T-helper 1 cell (primary cell): Measurements from ENCODE around the gene RPTOR.

Source experiments
- DNase-seq, 5 donors: peaks; one replicate each; pipeline ENCODE4 v3.0.0-alpha.2; 2012 to 2020

RPTOR gene

DNA sequence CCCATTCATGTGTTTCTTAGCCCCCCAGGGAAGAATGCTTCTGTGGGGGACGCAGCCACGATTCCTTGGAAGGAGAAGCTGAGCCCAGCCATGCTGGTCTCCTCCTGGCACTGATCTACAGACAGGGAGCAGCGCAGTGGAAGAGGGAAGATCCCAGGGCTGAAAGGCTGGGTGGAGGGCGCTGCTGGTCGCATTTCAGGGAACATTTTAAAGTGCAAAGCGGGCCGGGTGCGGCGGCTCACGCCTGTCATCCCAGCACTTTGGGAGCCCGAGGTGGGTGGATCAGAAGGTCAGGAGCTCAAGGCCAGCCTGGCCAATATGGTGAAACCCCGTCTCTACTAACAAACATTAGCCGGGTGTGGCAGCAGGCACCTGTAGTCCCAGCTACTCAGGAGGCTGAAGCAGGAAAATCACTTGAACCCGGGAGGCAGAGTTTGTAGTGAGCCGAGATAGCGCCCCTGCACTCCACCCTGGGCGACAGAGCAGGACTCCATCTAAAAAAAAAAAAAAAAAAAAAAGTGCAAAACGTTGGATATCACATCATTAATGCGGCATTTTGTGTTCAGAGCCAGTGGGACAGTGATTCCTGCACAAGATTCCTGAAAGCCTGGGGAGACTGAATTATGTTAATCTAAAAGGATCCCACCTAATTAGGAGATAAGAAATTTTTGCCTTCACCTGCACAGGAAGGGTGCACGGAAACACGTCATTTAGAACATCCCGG, 446.4 kb downstream of the RPTOR start:
- DNase-seq, result no peak

DNA sequence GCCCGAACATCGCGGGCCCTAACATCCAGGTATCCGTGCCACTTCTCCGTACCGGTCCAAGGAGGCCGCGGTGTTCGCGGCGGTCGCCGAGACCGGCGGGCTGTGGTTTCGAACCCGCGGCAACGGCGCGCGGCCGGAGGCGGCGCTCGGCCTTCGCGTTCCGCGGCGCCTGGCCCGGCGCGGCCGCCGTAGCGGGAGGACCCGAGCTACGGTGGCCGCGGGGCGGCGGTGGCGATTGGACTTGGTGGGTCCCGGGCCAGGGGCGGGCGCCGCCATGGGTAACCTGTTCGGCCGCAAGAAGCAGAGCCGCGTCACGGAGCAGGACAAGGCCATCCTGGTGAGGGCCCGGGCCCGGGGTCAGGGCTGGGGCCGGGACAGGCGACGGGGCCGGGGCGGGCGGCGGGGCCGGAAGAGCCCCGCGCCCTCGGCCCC, 447.0 kb downstream of the RPTOR start, which contains the start of gene CHMP6:
TSS of gene CHMP6 (plus strand) at position 197 of the 432 bp plus-strand sequence. CDS start at position 275, 78 bp downstream.
- peak; percentile 39 to 76 (median 60) for DNase-seq

DNA sequence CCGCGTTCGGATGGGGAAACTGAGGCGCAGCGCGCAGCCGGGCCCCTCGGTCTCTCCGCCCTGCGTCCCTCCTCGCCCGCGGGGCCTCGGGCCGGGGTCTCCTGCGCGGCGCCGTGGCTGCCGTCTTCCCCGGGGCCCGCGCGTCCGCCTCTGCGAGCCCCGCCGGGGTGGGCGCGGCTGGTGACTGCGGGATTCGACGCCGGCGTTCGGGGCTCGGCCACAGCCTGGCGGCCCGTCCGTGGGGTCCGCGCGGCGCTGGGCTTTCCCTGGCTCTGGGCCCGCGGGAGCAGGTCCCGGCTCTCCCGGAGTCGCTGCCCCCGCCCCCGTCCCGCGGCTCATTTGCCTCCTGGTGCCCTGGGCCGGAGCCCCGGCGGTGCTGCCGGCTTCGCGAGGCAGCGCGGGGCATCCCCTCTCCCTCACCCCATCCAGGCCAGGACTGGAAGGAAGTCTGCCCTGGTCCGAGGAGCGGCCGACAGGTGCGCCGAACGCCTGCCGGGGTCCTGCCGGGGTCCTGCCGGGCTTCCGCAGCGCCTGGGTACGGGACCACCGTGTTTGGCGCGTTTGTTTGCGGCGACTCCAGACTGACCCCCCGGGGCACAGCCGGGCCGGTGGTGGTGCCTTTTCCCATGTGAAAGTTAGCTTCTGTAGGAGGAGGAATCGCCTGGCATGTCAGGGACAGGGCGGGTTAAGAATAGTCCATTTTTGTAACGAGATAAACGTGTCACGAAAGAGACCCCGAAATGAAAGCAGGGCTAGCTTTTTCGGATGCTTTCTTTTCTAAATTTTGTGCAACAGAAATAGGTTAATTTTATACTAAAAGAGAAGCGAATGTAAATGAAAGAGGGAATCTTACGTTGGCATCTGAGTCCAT, 447.7 kb downstream of the RPTOR start:
- no peak for DNase-seq

DNA sequence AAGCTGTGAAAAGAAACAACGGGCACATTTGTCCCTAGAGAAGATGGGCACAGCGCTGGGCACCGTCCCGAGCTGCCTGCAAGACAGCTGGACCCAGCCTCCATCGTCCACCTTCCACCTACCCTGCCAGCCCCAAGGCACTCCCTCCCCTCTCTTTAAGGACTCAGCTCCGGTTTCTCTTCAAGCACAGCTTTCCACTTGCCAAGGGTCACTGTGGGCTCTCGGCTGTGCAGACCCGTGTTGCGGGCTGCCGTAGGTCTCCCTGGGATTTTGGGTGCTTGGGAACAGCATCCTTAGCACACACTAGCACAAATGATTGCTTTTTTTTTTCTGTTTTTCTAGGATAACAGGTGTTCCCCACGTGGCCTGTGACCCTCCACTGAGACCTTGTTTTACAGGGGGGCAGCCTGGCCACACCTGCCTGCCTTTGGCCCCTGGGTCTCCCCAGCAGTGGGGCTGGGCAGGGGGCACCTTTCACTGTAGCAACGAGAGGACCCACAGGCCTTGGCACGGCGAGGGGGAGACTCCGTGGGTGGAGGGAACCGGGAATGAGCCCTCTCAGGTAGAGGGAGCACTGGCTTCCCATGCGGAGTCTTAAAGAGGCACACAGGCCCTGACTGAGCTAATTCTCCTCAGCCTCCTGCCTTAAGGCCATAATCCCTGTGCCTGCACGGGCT, 448.4 kb downstream of the RPTOR start:
- no peak for DNase-seq

DNA sequence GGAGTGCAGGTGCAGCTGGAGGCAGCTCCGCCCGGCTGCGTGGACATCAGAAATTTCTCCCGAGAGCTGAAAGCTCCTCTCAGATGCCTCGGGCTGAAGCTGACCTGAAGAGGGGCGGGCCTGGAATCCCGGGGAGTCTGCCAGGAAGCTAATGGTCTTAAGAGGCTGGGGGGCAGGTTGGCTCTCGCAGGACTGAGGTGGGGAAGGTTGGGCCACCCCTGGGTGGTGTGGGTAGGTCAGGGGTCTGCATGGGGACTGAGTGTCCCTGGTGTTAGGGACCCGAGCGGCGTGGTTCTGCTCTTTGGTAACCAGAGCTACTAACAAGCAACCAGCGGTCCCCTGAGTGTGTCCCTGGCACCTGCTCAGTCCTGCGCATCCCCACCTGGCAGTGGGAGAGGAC, 450.5 kb downstream of the RPTOR start:
- no peak for DNase-seq

DNA sequence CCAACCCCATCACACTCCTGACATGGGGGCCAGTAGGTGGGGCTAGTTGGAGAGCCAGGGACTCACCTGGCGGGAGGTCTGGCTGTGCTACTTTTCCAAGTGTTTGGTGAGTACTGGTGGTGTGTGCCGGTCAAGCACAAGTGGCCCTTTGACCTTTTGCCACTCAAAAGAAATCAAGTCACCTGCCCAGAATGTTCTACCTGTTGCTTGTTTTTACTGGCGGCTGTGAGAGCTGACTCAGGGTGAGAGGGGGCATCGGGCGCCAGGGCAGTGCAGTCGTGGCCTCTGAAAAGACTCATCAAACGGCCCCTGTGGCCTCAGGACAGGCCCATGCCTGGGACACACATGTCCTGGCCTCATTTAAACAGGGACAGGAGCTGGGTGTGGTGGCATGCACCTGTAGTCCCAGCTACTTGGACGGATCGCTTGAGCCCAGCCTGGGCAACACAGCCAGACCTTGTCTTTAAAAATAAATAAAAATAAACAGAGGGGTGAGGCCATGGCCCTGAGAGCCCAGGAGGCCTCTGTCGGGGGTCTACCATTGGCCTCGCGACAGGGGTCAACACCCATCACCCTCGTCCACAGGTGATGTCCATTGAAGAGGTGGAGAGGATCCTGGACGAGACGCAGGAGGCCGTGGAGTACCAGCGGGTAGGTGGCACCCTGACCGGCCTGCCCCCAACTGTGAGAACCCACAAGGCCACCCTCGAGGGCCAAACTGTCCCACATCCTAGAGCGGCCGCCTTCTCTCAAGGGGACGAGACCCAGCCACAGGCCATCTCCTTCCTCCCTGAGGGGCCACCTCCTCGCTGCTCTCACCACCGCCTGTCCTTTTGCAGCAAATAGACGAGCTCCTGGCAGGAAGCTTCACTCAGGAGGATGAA, 452.0 kb downstream of the RPTOR start:
- DNase-seq, result no peak

DNA sequence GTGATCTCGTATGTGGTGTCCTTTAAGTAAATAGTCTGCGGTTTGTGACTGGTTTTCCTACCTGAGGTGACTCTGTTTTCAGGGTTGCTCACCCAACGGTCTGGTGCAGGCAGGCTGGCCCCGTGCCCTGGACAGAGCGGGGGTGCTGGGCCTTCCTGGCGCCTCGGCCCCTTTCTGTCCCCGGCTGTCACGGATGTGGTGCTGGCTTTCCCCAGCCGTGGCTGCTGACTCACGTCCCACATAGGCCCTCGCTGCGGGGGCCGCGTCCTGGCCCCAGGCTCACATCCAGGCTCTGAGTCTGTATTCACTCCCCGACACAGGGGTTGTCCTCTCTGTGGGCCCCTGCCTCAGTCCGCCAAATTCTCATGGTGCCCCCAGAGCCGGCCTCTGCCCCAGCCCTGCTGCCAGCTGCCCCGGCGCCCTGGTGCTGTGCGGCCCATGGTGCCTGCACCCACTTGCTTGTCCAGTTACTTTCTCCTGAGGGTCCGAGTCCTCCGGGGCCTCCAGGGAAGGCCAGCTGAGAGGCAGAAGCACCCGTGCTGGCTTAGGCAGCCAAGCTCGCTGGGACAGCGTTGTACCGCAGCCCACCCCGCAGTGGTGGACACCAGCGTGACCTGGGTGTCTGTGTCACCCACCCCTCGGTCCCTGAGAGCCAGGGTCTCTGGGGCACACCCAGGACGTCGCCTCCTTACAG, 452.9 kb downstream of the RPTOR start:
- DNase-seq, result no peak

DNA sequence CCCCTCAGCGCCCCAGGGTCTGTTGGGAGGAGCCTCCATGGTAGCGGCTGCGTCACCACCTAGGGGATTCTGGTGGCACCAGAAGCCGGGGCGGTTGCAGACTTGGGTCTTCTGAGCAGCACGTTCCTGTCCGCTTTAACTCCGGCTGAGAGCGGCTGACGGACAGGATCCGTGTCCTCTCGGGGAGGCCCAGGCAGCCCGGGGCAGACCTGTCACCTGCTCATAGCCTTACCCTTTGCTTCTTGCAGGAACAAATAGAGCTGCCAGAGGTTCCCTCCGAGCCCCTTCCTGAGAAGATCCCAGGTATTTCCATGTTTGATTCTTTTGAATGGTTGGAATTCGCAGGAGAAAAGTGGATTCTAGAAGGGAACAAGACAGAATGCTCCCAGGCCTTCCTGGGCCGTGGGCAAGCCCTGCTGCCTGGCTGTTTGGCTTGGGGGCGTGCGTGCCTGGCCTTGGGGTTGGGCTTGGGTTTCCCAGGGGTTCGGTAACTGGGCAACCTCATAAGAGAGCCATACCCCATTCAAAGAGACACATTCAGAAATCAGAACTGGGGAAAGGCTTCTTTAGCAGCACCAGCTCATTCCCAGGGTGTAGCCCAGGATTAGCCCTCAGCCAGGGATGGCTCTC, 453.6 kb downstream of the RPTOR start:
- no peak for DNase-seq

DNA sequence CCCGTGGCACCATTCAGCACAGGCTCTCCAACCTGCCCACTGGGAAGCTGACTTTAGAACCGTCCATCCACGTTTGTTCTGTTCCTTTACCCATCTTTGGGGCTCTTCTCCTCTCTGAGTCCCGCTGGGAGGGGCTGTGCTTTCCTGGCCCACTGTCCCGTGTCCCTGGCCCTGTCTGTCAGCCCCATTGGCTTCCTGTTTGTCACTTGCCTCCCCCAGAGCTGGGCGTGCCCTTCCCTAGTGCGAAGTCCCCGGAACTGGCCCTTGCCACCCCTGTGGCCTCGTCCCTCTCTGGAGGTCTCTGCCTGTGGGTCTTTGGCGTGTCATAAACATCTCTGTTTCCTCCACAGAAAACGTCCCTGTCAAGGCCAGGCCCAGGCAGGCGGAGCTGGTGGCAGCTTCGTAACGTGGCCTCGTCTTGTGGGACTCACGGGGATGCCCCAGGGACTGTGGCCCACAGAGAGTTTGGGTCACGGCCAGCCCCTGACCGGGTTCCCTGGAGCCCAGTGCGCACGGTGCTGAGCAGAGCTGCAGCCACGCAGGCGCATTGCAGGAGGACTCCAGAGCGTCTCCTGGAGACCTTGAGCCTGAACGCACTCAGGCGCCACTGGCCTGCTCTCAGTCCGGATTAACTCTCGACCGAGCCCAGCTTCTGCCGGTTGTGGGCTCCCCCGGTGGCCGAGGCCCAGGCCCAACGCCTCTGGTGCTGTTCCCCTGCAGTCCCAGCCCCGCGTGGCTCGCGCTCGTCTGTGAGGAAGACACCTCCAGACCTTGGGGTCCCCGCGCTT, 454.3 kb downstream of the RPTOR start:
- DNase-seq, result no peak

DNA sequence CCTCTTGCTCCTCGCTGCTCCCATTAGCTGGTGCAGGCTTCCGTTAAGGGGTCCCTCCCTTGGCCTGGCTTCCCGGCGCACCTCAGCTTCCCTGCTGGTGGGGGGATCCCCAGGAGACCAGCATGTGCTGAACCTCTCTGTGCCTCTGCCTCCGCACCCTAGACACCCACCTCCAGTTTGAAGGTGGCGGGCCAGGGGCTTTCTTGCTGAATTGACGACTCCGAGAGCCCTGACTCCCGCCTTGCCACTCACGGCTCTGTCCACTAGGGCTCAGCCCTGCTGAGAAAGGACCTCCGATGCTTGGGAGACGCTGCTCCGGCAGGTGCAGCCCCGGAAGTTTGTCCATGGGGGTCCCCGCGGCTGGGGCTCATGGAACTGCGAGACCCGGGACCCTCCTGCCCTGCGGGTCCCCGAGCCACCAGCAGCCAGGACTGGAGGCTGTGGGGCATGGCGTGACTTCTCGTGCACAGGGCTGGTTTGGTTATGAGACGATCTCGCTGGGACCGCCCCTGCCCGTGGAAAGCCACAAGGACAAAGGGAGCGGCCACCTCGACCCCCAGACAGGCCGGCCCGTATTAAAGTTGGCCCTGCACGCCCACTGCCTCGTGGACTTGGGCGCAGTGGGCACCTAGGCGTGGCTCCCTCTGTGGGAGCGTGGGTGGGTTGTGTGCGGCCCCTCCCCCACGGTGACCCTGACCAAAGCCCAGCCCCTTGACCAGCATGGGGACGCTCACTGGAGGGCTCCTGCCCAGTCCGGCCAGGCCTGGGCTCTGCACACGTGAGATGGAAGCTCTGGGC, 455.1 kb downstream of the RPTOR start:
- no peak for DNase-seq

DNA sequence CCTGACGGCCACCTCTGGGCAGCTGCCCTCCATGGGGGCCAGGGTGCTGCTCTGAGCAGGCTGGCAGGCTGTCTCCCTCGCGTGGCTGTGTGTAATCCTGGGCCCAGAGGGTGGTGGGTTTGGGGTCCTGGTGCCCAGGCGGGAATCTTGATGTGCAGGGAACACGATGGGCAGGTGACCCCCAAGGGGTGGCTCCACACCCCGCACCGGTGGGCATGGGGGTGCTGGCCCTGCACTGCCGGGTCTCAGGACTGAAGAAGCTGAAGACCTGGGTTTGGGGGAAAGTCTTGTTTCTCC, 455.6 kb downstream of the RPTOR start:
- no peak for DNase-seq

DNA sequence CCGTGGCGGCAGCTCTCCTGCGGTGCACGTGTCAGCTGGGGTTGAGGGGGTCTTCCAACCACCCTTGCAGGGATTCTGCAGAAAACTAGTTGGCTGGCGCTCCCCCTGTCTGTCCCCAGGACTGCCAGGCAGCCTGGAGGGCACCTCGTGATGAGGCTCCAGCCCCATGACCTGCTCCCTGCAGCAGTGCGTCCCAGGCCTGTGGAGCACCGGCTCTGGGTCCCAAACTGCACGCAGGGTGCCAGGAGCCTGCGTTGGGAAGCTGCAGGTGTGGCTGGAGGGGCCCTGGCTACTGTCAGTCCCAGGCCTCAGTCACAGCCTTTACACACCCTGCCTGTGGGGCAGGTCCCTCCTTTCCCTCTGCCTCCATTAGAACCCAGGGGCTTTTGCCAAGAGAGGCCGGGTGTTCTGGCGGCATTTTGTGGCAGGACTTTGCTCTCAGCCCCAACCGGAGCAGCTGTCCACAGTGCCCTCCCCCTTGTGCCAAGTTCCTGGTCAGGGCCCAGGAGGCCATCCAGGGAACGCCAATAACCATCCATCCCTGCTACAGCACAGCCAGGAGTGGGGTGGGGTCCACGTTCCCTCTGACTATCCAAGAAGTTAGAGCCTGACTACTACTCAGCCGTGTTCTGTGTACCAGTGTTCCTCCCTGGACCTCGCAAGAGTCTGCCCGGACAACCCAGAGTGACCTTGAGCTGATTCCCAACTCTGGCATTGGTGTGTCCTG, 456.2 kb downstream of the RPTOR start:
- DNase-seq, result no peak

DNA sequence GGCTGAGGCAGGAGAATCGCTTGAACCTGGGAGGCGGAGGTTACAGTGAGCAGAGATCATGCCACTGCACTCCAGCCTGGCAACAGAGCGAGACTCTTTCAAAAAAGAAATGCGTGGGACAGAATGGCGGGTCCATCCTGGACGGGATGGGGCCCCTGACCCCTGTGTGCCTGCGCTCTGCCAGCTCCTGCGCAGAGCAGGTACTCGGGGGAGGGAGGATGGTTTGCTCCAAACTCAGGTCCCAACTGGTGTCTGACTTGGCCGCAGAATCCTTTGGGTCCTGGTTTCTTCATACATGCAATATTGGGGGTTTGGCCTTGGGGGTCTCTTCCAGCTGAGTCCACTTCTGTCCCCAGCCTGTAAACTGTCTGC, 457.4 kb downstream of the RPTOR start:
- no peak for DNase-seq

DNA sequence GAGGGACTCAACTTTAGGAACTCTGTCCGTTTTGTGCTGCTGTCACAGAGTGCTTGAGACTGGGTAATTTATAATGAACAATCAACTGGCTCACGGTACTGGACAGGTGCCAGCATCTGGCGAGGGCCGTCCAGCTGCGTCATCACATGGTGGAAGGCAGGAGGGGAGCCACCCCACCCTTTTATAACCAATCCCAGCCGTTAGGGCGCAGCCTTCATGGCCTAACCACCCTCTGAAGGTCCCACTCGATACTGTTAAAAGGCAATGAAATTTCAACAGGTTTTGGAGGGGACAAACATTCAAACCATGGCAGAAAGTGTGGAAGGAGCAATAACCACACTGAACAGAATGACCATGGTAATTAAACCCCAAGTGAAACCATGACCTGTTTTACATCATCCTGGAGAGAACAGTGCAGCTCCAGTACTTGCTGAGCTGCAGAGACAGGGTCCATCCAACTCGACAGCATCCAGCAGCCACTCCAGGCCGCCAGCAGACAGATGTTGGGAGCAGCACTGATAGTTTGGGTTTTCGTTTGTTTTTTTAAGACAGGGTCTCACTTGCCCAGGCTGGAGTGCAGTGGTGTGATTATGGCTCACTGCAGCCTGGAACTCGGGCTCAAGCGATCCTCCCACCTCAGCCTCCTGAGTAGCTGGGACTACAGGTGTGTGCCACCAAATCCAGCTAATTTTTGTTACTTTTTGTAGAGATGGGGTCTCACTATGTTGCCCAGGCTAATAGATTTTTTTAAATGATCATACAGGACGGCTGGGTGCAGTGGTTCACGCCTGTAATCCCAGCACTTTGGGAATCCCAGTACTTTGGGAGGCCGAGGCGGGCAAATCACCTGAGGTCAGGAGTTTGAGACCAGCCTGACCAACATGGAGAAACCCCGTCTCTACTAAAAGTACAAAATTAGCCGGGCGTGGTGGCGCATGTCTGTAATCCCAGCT, 458.0 kb downstream of the RPTOR start:
- no peak for DNase-seq

DNA sequence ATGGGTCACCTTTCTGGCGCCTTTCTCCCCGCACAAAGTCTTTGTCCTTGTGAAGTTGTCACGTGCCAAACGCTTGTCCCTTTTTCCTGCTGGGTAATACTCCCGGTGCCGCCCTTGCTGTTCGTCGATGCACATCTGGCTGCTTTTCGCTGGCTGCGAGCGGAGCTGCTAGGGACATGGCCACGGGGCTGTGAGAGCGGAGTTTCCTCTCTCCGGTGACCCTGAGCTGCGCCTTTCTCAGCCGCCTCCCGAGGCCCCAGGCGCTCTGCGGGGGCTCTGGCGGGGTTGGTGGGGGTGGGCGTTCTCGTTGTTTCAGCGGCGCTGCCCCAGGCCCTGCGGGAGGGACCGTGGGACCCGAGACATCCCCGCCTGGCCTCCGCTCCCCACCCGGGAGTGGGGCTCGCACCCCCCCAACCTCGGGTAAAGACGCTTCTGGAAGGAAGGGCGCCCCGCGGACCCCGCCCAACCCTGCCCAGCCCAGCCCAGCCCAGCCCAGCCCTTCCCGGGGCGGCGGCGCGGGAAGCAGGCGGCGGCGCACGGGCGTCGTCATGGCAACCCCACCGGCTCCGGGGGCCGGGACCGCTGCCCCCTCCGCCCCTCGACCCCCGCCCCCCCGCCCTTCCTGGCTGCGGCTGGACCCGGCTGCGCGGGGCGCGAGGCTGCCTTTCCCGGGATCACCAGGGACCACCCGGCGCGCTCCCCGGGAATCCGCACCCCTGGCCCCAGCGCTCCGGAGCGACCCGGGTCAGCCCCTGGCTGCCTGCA, 459.3 kb downstream of the RPTOR start:
- DNase-seq, result no peak

DNA sequence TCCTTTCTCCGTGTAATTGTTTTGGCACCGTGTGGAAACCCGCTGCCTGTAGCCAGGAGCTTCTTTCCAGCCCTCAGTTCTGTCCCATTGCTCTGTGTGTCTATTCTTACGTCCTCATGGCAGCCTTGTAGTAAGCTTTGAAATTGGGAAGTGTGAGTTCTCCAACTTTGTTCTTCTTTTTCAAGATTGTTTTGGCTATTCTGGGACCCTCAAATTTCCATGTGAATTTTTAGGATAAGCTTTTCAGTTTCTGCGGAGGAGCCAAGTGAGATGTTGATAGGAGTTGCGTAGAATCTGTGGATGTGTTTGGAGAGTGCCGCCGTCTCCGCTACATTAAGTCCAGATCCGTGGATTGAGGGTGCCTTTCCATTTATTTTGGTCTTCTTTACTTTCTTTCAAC, 462.3 kb downstream of the RPTOR start:
- DNase-seq, result no peak

DNA sequence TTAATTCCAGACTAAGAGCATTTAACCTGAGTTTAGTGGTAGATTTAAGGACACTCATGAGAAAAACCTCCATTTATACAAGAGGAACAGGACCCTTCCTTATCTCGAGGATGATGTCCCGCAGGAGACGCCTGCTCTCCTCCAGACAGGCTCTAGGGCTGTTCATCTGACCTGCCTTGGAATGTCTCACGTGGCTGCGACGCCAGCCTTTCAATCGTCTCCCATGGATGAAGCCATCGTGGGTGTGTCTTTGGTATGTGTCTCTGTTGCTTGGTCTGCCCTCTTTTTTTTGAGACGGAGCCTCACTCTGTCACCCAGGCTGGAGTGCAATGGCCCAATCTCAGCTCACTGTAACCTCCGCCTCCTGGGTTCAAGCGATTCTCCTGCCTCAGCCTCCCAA, 463.5 kb downstream of the RPTOR start:
- DNase-seq, result no peak
